ACHN (cell line): ENCODE results near the gene FOXF2.

ENCODE experiments used
- DNase-seq: peaks from one replicate; pipeline ENCODE4 v3.0.0-alpha.2; 2015
- in situ Hi-C: cut with HindIII; loops from 2 replicates; pipeline ENCODE4 v1.10.0; 2017; ENCODE audit warnings: low sequenced_read_pairs, low pct_ligation_motif_present, low pct_unique_long_range_greater_than_20kb

The FOXF2 gene

DNA sequence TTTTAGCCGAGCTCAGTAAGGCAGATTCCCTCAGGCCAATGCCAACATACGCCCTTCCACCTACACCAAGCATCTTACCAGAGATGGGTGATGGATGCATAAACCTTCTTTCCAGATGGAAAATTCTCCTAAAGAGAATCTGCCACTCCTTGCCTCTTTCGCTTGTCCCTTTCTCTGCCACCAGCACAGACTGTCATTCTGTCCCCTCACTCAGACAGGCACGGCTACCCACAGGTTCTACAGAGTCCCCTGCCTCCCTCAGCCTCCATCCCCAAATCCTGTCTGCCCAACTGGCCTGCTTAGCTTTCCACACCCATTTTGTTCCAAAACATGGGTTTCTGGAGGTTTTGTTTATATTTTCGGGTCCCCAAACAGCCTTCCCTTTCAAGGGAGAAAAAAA is 12.7 kb upstream of the FOXF2 start:
- no peak for DNase-seq
- in situ Hi-C loops = no loop called here

- in situ Hi-C loops = no loop called here
- no peak for DNase-seq
Observed at GRCh38 chr6:1377526-1377925, 11.8 kb upstream of the FOXF2 start.

- DNase-seq = no peak
- in situ Hi-C loops = no loop called here
Observed at GRCh38 chr6:1378065-1379016, 11.0 kb upstream of the FOXF2 start.

DNA sequence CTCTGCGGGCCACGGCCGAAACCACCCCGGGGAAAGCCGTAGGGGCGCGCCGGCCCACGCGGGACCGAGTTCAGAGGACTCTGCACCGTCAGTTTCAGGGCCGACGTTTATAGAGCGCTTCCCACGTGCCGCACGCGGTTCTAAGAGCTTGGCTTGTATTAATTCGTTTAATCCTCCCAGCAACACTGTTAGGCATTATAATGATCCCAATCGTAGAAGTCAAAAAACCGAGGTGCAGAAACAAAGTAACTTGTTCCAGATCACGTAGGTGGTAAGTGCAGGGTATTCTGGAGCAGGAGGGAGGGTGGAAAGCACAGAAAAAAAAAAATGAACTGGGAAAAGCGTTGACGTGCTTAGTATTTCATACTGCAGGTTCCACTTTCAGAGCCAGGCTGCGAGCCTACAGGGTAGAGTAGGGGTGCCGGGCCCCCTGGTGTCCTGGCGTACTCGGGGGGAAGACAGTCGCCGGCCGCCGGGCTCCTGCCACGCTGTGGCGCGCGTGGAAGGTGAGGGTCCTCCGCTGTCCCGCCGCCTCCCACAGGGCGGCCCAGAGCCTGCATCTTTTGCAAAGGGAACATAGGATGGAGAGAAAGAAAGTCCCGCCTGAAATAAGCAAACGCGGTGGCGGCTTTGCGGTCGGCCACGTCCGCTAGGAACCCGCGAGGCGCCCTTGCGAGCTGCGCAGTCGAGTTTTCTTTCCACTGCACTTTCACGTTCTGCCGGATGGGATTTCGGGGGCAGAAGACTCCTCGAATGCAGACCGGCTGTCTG is 10.2 kb upstream of the FOXF2 start:
- no peak for DNase-seq
- in situ Hi-C loops = no loop called here

- no peak for DNase-seq
- in situ Hi-C loops = no loop called here
Observed at GRCh38 chr6:1379788-1380147, 9.6 kb upstream of the FOXF2 start.

- no peak for DNase-seq
- in situ Hi-C loops = no loop called here
Observed at GRCh38 chr6:1380625-1381427, 8.6 kb upstream of the FOXF2 start.

DNA sequence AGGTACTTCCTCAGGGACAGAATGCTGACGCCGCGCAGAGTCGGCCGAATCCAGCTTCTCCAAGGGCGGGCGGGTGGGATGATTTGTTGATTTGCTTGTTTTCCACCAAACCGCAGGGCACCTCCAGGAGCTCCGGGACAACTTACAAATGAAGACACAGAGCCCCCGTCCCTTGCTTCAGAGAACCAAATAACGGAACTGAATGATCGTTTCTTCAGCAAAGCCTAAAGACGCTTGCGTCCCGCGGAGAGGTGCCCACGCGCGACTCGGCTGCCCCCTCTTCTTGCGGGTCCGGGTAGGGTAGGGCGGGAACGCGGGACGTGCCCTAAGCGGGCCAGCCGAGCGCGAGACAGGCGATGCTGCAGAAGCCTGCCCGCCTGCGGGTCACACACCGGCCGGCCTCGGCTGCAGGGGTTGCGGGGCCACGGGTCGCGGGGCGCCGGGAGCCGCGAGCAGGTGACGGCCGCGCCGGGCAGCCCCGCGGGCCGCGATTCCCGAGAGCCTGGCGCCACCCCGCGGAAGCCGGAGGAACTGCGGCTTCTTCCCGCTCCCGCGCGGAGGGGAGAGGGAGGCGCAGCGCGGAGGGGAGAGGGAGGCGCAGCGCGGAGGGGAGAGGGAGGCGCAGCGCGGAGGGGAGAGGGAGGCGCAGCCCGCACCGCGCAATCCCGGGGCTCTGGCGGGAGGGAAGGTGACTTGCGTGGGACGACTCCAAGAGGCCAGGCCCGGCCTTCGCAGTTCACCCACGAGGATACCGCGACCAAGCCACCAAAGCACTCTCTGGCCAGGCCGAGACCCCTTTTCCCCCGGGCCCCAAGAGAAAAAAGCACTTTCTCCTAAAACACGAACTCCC is 7.7 kb upstream of the FOXF2 start:
- DNase-seq = peak; percentile 43
- in situ Hi-C loops = no loop called here

DNA sequence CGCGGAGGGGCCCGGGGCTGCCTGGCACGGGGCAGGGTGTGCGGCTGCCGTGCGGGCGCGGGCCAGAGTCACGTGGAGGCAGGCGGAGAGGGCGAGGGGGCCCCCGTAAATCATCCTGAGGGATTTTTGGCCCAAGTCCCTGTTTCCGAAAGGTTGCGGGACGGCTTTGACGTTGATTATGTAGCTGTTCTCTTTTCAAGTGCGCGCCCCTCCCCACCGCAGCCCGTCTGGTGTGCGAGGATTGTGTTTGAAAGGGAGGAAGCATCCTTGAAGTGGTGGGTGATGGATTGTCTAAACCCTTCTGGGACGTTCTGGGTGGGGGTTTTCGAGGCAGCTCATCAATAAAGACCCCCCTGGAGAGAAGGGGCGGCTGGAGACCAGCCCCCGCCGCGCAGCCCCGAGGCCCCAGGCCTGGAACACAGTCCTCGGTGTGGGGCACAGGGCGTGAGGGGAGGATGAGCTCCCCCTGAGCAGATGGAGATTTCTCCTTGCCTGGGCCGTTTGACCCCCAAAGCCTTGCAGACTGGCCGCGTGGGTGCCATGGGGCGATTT is 7.0 kb upstream of the FOXF2 start:
- DNase-seq = no peak
- in situ Hi-C loops = no loop called here

- in situ Hi-C loops = no loop called here
- no peak for DNase-seq
Observed at GRCh38 chr6:1382883-1383728, 6.3 kb upstream of the FOXF2 start.

- in situ Hi-C loops = no loop called here
- DNase-seq = no peak
Observed at GRCh38 chr6:1383729-1384548, 5.4 kb upstream of the FOXF2 start.

GRCh38 chr6:1384549-1385128 is 4.7 kb upstream of the FOXF2 start:
- in situ Hi-C loops = no loop called here
- DNase-seq = no peak

DNA sequence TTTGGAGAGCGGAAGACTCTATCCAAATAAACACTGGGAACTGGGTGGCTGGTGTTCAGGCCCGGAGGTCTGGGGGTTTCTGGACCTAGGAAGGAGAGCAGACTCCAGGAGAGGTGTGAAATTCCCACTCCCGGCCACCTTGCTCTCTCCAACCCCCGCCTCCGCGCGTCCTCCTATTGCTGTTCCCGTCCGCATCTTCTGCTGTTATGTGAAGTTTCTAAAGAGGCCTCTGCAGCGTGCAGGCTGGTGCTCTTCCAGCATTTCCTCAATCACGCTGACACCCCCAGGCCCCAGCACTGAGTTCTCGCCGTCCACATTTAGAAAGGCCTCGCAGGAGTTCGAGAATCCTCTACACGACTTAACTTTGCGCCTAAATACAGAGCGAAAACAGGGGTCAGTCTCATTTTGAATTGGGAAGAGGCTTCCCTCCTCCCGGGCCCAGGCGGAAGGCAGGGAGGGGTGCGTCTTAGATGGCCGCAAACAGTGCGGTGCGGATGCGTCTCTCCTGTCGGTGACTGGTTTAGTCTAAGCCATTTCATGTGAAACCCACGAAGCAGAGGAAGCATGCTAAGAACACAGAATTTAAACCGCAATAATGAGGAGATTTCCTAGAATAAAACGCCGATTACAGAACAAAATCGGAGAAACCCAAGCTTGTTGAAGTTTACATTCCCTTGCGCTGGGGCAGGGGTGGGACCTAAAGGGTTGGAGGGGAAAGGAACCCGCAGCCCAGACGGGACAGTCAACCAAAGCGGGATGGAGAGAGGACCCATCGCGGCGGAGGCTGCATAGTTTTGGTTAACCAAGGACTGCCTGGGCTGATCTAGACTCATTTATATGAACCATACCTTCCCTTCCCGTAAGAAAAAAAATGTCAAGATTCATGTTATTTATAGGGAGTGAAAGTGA is 4.0 kb upstream of the FOXF2 start:
- in situ Hi-C loops = no loop called here

DNA sequence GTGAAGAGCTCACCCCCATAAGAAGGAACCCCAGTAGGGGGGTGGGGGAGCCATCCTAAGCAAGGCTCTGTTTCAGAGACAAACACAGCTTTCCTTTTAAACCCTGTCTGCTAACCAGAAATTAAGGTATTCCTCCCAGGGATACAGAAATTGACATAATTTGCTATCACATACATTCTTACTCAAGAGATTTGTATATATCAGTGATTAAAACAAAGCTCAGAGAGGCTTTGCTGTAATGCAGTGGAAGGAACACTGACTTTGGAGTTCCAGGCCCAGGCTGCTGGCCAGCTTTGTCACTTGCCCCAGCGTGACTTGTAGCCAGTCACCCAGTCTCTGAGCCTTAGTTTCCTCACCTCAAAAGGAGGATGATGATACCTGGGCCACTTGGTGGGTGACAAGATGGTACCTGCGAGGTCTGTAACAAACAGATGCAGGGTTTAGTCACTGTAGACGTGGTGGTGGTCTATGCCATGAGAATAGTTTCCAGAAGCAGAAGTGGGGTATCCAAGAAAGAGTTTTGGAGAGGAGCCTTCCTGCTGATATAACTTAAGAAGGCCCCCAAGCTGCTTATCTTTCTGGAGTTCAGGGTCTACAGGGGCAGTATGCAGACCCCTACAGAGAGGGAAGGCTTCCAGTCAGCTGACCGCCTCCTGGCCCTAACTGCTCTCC is 3.2 kb upstream of the FOXF2 start:
- in situ Hi-C loops = no loop called here
- no peak for DNase-seq

More for the DNA sequence above, 4.0 kb upstream of the FOXF2 start:
- no peak for DNase-seq

DNA sequence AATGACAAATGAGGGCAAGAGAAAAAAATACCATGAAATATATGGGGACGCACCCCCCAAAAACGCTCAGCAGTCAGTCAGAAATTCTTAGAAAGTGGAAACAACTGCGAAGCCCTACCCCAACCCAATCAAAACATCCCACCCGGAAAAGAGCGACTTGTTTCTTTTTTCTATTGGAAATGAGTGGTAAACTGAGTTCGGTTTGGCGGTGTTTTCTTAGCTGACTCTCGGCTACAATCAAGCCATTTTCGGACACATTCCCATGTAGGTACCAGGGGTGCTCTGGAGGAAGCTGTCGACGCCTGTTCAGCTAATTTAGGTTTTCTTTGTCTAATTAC is 1.9 kb upstream of the FOXF2 start:
- DNase-seq = no peak
- in situ Hi-C loops = no loop called here
